Cardiac muscle cell (in vitro differentiated cells and primary cell): Measurements from ENCODE around the gene PMIS2. TPM values are rescaled to one million over a fixed set of nuclear protein-coding genes. Genes with fewer than 3 reads are reported as not detected.

Source experiments
- DNase-seq, 2 donors: peaks; one replicate each; pipeline versions ENCODE4 v3.0.0 to v3.0.0-alpha.2; 2010 to 2017; ENCODE audit warnings: low read depth in 1 of 2, low spot score in 1 of 2
- H3K27ac ChIP-seq: fragments of 200-600 bp; sonication (generic); 2 replicates; pipeline ENCODE4 v1.5.1; 2016
- H3K27me3 ChIP-seq: fragments of 200-600 bp; sonication (generic); 2 replicates; pipeline ENCODE4 v1.6.0; 2016; ENCODE audit warnings: control low read depth
- H3K36me3 ChIP-seq: fragments of 200-600 bp; sonication (generic); 2 replicates; pipeline ENCODE4 v1.5.1; 2016; ENCODE audit warnings: control low read depth
- H3K4me1 ChIP-seq: fragments of 200-600 bp; sonication (generic); 2 replicates; pipeline ENCODE4 v1.8.1; 2017; ENCODE audit warnings: low read depth, mild to moderate bottlenecking, mixed run types
- H3K4me3 ChIP-seq: fragments of 200-600 bp; sonication (generic); 2 replicates; pipeline ENCODE4 v1.5.1; 2016; ENCODE audit warnings: mild to moderate bottlenecking
- H3K9me3 ChIP-seq: fragments of 200-600 bp; sonication (generic); 2 replicates; pipeline ENCODE4 v1.5.1; 2017; ENCODE audit warnings: low read depth, mild to moderate bottlenecking, control low read depth
- polyA plus RNA-seq: library from polyadenylated mRNA; unstranded; fragments of >200 nt; fragmentation: Nextera tagmentation; extraction: Ambion mirVana; gene quantifications from 2 replicates; pipeline ENCODE4 v1.2.1, GENCODE V29; 2016
- total RNA-seq: library from RNA; depleted of rRNA; stranded (reverse); fragments of >200 nt; gene quantifications from 2 replicates; pipeline ENCODE4 v1.2.3, GENCODE V29; 2016
- TF ChIP-seq, protein P1 (sequence below): IDR thresholded peaks from 2 replicates; pipeline ENCODE4 v1.5.1; 2012; ENCODE audit warnings: low read depth, mild to moderate bottlenecking, low read length

Gene PMIS2
- total and polyA plus RNA-seq, 2 experiments from 2014 or later, result not detected

DNA sequence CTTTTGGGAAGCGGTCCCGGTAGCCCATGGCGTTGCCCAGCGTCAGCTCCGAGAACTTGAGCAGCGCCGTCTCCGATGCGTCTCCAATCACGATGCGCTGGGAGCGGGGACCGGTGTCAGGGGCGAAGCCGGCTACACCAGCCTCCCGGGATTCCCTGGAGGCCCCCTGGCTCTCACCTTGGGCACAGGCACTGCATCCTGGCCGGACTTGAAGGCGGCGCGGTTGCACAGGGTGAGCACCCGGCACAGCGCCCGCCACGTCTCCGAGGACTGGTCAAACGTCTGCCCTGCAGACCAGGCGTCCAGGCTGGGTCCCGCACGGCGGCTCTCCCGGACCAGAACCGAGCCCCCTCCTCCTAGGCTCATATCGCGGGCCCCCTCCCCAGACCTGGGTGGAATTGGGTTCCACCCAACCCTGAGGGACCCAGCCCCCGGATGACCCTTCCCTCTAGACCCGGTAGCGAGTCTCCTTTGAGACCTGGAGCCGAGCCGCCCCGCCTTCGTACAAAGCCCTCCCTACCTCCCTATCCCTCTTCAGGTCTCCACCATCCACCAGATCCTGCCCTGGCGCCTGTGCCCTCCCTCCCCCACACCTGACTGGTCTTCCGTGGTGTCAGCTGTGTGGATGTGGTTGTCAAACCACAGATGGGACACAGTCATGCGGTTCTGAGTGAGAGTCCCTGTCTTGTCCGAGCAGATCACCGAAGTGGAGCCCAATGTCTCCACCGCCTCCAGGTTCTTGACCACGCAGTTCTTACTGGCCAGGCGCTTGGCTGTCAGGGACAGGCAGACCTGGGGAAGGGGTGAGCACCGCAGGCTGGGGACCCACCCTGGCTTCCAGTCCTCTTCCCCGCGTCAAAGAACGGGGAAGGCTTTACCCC, 27.3 kb upstream of the PMIS2 start:
- Histone ChIP-seq H3K4me1 (no peaks in the 10 kb centered on the region), H3K36me3 (no peaks in the 10 kb centered on the region), H3K4me3 (peak overlapping the region; percentile 38), H3K27me3 (peaks cover 42% of the 10 kb centered on the region), H3K9me3 (no peaks in the 10 kb centered on the region), H3K27ac (no peak overlapping the region)
- no peak for DNase-seq
- TF ChIP-seq, protein P1, sequence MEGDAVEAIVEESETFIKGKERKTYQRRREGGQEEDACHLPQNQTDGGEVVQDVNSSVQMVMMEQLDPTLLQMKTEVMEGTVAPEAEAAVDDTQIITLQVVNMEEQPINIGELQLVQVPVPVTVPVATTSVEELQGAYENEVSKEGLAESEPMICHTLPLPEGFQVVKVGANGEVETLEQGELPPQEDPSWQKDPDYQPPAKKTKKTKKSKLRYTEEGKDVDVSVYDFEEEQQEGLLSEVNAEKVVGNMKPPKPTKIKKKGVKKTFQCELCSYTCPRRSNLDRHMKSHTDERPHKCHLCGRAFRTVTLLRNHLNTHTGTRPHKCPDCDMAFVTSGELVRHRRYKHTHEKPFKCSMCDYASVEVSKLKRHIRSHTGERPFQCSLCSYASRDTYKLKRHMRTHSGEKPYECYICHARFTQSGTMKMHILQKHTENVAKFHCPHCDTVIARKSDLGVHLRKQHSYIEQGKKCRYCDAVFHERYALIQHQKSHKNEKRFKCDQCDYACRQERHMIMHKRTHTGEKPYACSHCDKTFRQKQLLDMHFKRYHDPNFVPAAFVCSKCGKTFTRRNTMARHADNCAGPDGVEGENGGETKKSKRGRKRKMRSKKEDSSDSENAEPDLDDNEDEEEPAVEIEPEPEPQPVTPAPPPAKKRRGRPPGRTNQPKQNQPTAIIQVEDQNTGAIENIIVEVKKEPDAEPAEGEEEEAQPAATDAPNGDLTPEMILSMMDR, result no peak

DNA sequence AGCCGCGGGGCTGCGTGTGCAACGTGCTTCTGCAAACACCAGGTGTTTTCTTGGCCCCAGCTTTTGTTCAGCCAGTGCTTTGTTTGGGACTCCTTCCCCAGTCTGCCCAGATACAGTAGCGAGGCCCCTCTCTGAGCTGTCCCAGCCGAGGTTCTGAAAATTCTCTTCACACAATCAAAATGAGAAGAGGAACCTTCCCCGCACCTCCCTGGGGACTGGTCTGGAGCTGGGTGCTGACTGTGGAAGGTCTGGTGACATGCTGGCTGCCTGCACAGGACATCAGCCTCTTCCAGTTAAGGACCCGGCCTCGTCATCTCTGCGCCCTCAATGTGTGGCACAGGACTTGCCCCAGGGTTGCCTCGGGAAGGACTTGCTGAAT, 26.7 kb upstream of the PMIS2 start:
- no peak for DNase-seq
- no peaks in the 10 kb centered on the region for H3K9me3 ChIP-seq
- TF ChIP-seq, protein P1, result no peak
- H3K27ac ChIP-seq, result no peak overlapping the region
- no peaks in the 10 kb centered on the region for H3K36me3 ChIP-seq
- H3K4me3 ChIP-seq, result no peak overlapping the region
- peaks cover 42% of the 10 kb centered on the region for H3K27me3 ChIP-seq
- no peaks in the 10 kb centered on the region for H3K4me1 ChIP-seq

DNA sequence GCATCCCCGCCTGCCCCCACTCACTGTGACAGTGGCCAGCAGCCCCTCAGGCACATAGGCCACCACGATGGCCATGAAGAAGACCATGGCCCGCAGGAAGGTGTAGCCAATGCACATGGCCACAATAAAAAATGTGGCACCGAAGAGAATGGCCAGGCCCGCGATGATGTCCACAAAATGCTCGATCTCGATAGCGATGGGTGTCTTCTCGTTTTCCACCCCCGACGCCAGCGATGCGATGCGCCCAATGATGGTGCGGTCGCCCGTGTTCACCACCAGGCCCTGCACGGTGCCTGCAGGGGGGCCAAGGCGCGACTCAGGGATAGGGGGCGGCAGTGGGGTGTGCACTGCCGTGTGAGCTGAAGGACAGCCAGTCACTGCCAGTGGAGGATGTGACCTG, 26.2 kb upstream of the PMIS2 start:
- no peaks in the 10 kb centered on the region for H3K36me3 ChIP-seq
- no peak for DNase-seq
- H3K4me3 ChIP-seq, result no peak overlapping the region
- H3K27me3 ChIP-seq, result peaks cover 42% of the 10 kb centered on the region
- no peak overlapping the region for H3K27ac ChIP-seq
- H3K9me3 ChIP-seq, result no peaks in the 10 kb centered on the region
- TF ChIP-seq, protein P1, result no peak
- H3K4me1 ChIP-seq, result no peaks in the 10 kb centered on the region

DNA sequence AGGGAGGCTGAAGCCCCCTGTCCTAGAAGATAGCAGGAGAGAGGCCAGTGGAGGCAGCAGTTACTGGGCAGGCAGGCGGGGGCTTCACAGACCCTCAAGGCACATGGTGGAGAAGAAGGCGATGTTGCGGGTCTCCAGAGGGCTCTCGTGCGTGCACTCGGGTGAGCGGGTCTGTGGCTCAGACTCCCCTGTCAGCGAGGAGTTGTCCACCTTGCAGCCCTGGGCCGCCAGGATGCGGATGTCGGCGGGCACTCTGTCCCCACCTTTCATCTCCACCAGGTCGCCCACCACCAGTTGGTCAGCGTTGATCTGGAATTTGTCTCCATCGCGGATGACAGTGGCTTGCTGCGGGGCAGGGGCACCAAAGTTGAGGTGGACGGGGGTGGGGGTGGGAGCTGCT, 25.7 kb upstream of the PMIS2 start:
- no peak for DNase-seq
- Histone ChIP-seq H3K4me3 (no peak overlapping the region), H3K9me3 (no peaks in the 10 kb centered on the region), H3K27ac (no peak overlapping the region), H3K36me3 (no peaks in the 10 kb centered on the region), H3K4me1 (no peaks in the 10 kb centered on the region), H3K27me3 (peaks cover 42% of the 10 kb centered on the region)
- TF ChIP-seq, protein P1, result no peak

DNA sequence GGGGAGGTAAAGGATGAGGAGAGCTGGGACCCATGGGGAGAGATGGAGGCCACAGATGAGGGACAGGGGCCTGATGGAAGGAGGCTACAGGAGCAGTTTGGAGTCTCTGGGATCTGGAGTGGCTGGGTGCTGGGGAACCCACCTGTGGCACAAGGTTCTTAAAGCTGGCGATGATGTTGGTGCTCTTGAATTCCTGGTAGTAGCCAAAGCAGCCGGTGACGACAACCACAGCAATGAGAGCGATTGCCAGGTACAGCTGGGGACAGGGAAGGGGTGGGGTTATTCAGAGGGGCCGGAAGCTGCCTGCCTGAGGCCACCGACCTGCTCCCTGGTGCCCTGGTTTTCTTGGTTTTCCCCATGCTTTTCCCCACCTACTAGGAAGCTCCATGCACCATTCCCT, 25.3 kb upstream of the PMIS2 start:
- no peaks in the 10 kb centered on the region for H3K4me1 ChIP-seq
- H3K9me3 ChIP-seq, result no peaks in the 10 kb centered on the region
- peaks cover 42% of the 10 kb centered on the region for H3K27me3 ChIP-seq
- TF ChIP-seq, protein P1, result no peak
- H3K27ac ChIP-seq, result no peak overlapping the region
- no peak overlapping the region for H3K4me3 ChIP-seq
- no peaks in the 10 kb centered on the region for H3K36me3 ChIP-seq
- no peak for DNase-seq
